Activated CD8-positive, alpha-beta memory T cell treated with anti-CD3 and anti-CD28 coated beads, Interleukin-2, amount 10 ng/mL, durations not matched to agents 7 days and 5 days (primary cell): Measurements from ENCODE around the gene PGLYRP2. TPM values are rescaled to one million over a fixed set of nuclear protein-coding genes. Genes with fewer than 3 reads are reported as not detected.

ENCODE experiments used
- ATAC-seq: fragments of 150-1000 bp; cut with Tn5 transposase; one replicate; pipeline ENCODE4 v1.10.0; 2021; ENCODE audit warnings: moderate library complexity
- CTCF ChIA-PET: fragments of 350-600 bp; sonication (Branson Sonifier 250); formaldehyde crosslinking; loops from one replicate; lab custom pipeline; 2021; ENCODE audit warnings: antibody characterized with exemption; lab: Charles Lee
- DNase-seq: peaks from one replicate; pipeline ENCODE4 v3.0.0-alpha.2; 2020
- H3K27ac Mint-ChIP-seq: one replicate; pipeline ENCODE4 v1.8.0; 2021; ENCODE audit warnings: mild to moderate bottlenecking, mixed read lengths
- H3K27me3 Mint-ChIP-seq: one replicate; pipeline ENCODE4 v1.8.0; 2021; ENCODE audit warnings: mixed read lengths
- H3K36me3 Mint-ChIP-seq: one replicate; pipeline ENCODE4 v1.8.0; 2021; ENCODE audit warnings: mild to moderate bottlenecking, mixed read lengths
- H3K4me1 Mint-ChIP-seq: one replicate; pipeline ENCODE4 v1.8.0; 2021; ENCODE audit warnings: mixed read lengths
- H3K4me3 Mint-ChIP-seq: one replicate; pipeline ENCODE4 v1.8.0; 2021; ENCODE audit warnings: mild to moderate bottlenecking, moderate library complexity, mixed read lengths
- H3K9me3 Mint-ChIP-seq: one replicate; pipeline ENCODE4 v1.8.0; 2022; ENCODE audit warnings: low read depth, mixed read lengths
- microRNA-seq: library from miRNA; unstranded; fragments of <30 nt; microRNA quantifications from one replicate; pipeline ENCODE4 v1.2.0, GENCODE V29; 2022
- total RNA-seq, 2 experiments: library from RNA; stranded (reverse); gene quantifications; one replicate each; pipeline ENCODE4 v1.2.3, GENCODE V29; 2021

PGLYRP2 gene
- total RNA-seq, 2 experiments from 2014 or later = 0.09 to 0.12 TPM

GRCh38 chr19:15419413-15420025 lies 59.8 kb downstream of the PGLYRP2 start:
- CTCF ChIA-PET = interaction anchor here (0.6 to 7.6 kb wide), 43 partner anchors 10 to 847 kb away, joined by 3 to 198 read pairs (median 5); partner anchors contain the start of genes AKAP8, BRD4, NDUFB7 and RASAL3
- peak overlapping the region; percentile 92 for H3K4me3 Mint-ChIP-seq
- H3K36me3 Mint-ChIP-seq = peaks cover 30% of the 10 kb centered on the region

More at GRCh38 chr19:15419413-15420025, 59.8 kb downstream of the PGLYRP2 start:
- H3K4me1 Mint-ChIP-seq = peaks cover 36% of the 10 kb centered on the region
- no peaks in the 10 kb centered on the region for H3K27me3 Mint-ChIP-seq
- no peak for ATAC-seq
- H3K9me3 Mint-ChIP-seq = no peaks in the 10 kb centered on the region
- H3K27ac Mint-ChIP-seq = peak overlapping the region; percentile 70
- no peak for DNase-seq

Small RNAs within 50 kb of the gene (microRNA-seq; reads per million reads assigned to microRNA genes)
- not detected for gene MIR1470

Other genes starting within 250 kb of the PGLYRP2 start
- gene EPHX3, start 247.1 kb downstream of the PGLYRP2 start, total RNA-seq = under 1 TPM in 1 of 2 experiments, not detected in 1; 0.19 TPM
- gene BRD4, start 147.0 kb downstream of the PGLYRP2 start, total RNA-seq = 100 to 1,000 TPM; 123 to 125 TPM
- 10 to 100 TPM; 55.6 to 59.0 TPM for gene AKAP8, start 99.7 kb downstream of the PGLYRP2 start, total RNA-seq
- 100 to 1,000 TPM; 105 to 116 TPM for gene AKAP8L, start 60.5 kb downstream of the PGLYRP2 start, total RNA-seq
- 10 to 100 TPM; 29.9 to 30.8 TPM for gene WIZ, start 29.5 kb downstream of the PGLYRP2 start, total RNA-seq
- gene RASAL3, start 15.0 kb downstream of the PGLYRP2 start, total RNA-seq = 100 to 1,000 TPM; 166 to 172 TPM
- 1 to 10 TPM; 1.2 to 1.9 TPM for gene CYP4F22, start 29.0 kb upstream of the PGLYRP2 start, total RNA-seq
- gene CYP4F8, start 135.7 kb upstream of the PGLYRP2 start, total RNA-seq = not detected
- under 1 TPM in 1 of 2 experiments, not detected in 1; 0.26 TPM for gene CYP4F3, start 161.4 kb upstream of the PGLYRP2 start, total RNA-seq
- gene CYP4F12, start 193.6 kb upstream of the PGLYRP2 start, total RNA-seq = under 1 TPM in 1 of 2 experiments, not detected in 1; 0.19 TPM
- gene OR10H2, start 248.5 kb upstream of the PGLYRP2 start, total RNA-seq = not detected